Measurements from ENCODE around the gene TPK1. TPM values are rescaled to one million over a fixed set of nuclear protein-coding genes. Genes with fewer than 3 reads are reported as not detected.
"Not testable (repeated sequence)": the region's sequence is repeated elsewhere in the genome, so short reads cannot be mapped to it uniquely, and the experiment has no call there.

Gene TPK1
- total RNA-seq, 1 donor from 2014 or later, result 13.7 TPM

DNA sequence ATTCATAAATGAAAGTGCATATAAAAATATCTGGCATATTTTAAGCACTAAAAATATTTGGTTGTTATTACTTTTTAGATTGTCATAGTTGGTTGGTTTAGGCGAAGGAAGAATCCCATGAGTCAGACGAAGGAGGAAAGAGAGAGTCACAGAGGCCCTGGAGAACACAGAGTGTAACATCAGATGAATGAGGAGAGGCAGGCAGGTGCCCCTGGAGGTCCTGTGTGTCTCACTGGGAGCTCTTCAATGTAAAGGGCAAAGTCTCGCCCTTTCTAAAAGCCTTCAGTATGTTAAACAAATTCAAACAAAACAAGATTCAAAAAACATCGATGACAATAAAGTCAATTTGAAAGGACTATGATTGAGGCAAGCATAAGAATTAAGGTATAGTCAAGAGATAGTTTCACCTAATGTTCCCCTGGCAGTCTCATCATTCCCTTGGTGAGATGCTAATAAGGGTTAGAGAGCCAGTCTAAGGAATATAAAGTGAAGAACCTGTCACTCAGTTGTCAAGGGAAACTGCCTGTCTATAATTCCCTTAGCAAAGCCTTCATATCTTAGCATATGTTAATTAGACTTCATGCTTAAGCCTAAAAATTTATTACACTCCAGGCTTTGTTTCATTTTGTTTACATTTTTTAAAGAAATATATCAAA lies 194.3 kb downstream of the TPK1 start:
- DNase-seq (ENCODE audit: low read depth in 2 of 2), result peak in 1 of 2 donors; percentile 4

DNA sequence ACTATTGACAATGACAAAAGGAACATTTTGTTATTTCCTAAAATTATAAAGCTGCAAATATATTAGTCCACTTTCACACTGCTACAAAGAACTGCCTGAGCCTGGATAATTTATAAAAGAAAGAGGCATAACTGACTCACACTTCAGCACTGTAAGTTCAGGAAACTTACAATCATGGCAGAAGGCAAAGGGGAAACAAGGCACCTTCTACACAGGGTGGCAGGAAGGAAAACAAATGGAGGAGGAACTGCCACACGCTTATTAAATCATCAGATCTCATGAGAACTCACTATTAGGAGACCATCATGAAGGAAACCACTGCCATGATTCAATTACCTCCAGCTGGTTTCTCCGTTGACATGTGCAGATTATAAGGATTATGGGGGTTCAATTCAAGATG lies 203.1 kb downstream of the TPK1 start:
- peak in 1 of 2 donors; percentile 68 for DNase-seq (ENCODE audit: low read depth in 2 of 2)

DNA sequence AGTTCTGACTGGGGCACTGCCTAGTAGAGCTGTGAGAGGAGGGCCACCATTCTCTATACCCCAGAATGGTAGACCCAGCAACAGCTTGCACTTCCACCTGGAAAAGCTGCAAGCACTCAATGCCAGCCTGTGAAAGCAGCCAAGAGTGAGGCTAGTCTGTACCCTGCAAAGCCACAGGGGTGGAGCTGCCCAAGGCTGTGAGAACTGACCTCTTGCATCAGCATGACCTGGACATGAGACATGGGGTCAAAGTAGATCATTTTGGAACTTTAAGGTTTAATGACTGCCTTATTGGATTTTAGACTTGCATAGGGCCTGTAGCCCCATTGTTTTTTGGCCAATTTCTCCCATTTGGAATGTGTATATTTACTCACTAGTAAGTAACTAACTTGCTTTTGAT lies 206.3 kb downstream of the TPK1 start:
- DNase-seq (ENCODE audit: low read depth in 2 of 2), result no peak

DNA sequence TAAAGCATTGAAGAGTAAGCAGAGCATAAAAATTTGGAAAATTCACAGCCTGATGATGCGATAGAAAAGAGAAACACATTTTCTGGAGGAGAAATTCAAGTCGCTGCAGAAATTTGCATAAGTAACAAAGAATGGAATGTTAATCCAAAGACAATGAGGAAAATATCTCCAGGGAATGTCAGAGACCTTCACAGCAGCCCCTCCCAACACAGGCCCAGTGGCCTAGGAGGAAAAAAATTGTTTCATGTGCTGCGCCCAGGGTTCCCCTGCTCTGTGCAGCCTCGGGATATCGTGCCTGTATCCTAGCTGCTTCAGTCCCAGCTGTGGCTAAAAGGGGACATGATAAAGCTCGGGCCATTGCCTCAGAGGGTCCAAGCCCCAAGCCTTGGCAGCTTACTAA lies 206.8 kb downstream of the TPK1 start:
- no peak for DNase-seq (ENCODE audit: low read depth in 2 of 2)

DNA sequence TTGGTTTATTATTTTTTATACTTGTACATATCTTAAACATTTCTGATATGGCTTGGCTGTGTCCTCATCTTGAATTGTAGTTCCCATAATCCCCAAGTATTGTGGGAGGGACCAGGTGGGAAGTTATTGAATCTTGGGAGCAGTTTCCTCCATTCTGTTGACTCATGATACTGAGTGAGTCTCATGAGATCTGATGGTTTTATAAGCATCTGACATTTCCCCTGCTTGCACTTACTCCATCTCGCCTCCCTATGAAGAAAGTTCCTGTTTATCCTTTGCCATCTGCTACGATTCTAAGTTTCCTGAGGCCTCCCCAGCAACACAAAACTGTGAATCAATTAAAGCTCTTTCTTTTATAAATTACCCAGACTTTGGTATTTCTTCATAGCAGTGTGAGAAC lies 207.7 kb downstream of the TPK1 start:
- DNase-seq (ENCODE audit: low read depth in 2 of 2), result peak in 1 of 2 donors; percentile 36

DNA sequence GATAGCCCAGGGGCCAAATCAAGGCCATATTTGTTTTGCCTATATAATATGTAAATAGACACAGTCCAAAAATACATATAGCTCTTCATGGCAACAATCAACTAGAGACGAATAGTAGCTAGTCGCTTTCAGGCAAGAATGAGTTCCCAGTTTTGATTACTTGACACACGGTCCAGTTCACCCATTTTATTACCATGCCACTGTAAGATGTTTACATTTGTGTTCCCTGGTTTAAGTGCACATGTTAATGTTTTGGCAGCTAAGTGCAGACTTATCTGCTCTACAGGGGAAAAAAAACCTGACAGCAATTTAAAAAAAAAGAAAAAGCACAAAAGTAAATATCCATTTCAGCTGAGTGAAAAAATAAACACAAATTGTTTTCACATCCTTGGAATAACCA lies 213.1 kb downstream of the TPK1 start:
- DNase-seq (ENCODE audit: low read depth in 2 of 2), result no peak

DNA sequence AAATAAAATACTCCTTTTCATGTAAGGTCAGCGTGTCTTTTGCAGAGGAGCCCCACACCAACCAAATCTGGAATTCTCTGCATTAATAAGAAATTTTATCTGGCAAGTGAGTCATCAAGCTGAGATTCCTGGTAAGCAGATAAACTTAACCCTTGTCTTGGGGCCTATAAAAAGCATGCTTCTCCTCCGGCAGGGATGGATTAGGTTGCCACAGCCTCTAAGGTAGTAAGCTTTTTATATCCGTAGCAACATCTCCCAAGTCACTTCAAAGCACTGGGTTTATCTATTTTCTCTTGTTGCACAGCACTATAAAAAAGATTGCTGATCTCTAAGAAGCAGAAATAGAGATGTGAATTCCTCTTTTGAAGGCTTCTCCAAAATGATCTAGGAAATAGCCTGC lies 229.6 kb downstream of the TPK1 start:
- no peak for DNase-seq (ENCODE audit: low read depth in 2 of 2)

DNA sequence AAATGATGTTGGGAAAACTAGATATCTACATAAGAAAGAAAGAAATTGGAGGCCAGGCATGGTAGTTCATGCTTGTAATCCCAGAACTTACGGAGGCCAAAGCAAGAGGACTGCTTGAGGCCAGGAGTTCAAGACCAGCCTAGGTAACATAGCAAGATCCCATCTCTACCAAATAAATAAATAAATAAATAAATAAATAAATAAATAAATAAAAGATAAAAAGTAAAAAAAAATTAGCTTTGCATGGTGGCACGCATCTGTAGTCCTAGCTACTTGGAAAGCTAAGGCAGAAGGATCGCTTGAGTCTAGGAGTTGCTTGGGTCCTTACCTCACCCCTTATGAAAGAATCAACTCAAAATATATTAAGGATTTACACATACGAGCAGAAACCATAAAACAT lies 238.9 kb downstream of the TPK1 start:
- DNase-seq (ENCODE audit: low read depth in 2 of 2), result no peak

DNA sequence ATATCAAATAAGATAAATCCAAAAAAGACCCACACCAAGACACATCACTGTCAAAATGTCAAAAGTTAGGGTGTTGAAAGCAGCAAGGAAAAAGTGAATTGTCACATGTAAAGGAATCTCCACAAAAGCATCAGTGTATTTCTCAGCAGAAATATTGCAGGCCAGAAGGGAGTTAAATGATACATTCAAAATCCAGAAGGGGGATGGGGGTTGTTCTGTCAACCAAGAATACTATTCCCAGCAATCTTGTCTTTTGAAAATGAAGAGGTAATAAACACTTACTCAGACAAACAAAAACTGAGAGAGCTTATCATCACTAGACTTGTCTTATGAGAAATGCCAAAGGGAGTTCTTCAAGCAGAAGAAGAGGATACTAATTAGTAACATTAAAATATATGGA lies 241.3 kb downstream of the TPK1 start:
- no peak for DNase-seq (ENCODE audit: low read depth in 2 of 2)

DNA sequence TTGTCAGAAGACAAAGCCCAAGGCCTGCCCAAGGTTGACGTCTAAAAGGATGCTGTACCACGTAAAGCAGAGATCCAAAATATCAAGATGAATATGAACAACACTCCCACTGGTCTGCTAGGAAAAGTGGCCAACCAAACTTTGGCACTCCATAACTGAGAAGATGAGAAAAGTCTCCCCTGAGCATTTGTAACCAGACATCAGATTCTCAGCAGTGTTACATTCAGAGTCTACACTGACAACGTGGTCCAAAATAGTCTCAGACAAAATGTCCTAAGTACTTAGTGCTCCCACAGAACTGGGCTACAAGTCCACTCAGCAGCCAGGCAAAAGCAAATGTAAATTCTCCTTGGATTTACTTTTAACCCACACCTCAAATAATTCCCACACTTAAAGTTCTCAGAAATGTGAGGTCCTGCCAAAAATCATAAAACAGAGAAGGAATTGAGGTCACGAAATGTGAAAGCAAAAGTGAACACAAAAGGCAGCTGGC lies 247.2 kb downstream of the TPK1 start:
- peak in 1 of 2 donors; percentile 2 for DNase-seq (ENCODE audit: low read depth in 2 of 2)

DNA sequence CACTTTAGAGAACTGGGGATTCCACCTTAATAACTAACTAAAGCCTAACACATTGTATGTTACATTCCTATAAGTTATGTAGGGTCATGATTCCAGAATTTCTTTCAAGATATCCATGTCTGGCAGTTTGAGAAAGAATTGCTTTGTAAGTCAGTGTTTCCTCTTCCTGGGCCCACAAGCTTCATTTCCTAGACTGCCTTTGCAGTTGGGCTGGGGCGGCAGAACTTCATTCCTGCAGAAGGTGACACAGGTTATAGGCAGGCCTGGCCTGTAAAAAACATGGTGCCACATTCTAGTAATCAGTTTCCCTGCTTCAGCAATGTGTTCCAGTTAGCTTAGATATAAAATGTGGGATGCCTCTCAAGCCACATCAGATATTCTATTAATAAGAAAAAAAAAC lies 248.2 kb downstream of the TPK1 start:
- DNase-seq (ENCODE audit: low read depth in 2 of 2), result no peak

DNA sequence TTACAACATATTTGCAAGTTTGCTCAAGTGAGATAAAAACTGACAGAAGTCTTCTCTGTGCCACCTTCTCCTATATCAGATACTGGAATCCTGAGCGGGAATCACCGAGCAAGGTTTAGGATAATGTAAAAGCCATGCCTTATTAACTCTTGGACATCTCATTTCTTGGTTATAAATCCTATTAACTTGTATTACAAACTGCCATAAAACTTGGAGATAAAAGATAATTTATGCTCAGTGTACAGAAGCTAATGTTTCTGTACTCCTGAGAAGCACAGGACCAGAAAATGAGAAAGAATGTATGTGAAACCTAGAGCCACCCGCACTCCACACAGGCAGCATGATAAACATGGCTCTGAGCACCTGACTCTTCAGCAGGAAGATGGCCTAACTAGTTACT lies 251.1 kb downstream of the TPK1 start:
- no peak for DNase-seq (ENCODE audit: low read depth in 2 of 2)

DNA sequence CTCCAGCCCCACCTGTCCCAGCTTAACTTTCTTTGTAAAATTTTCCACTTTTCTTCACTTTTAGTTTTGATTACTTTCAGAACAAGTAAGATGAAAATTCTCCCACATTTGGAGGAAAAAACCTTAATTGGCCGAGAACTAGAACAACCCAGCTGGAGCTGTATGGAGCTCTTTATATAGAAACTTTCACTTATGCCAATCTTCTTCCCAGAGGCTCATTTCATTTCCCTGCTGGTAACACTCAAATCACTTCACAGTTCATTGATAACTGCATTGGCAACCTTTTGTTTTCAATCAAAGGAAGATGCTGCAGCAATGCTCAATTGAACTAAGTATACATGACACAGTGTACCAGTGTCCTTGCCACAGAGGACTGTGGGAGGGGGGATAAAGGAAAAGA lies 256.2 kb downstream of the TPK1 start:
- no peak for DNase-seq (ENCODE audit: low read depth in 2 of 2)

DNA sequence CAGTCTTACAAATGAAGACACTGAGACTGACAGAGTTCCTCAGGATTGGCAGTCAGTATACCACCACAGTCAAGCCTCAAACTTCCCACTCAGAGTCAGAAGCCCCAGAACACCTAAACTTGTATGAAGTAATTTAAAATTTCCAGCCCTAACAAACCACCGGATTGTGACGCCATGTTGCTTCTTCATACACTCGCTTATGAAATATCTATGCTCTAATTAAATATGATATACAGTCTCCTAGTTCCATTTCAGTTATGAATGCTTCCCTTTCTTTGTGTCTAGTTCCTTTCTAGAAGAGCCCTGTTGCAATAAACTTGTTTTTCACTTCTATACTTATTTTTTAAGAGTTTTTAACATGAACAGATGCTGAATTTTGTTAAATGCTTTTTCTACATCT lies 260.4 kb downstream of the TPK1 start:
- DNase-seq (ENCODE audit: low read depth in 2 of 2), result no peak

DNA sequence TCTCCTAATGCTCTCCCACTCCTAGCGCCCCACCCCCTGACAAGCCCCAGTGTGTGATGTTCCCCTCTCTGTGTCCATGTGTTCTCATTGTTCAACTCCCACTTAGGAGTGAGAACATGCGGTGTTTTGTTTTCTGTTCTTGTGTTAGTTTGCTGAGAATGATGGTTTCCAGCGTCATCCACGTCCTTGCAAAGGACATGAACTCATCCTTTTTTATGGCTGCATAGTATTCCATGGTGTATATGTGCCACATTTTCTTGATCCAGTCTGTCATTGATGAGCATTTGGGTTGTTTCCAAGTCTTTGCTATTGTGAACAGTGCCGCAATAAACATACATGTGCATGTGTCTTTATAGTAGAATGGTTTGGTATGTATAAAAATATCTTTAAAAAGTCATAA lies 261.1 kb downstream of the TPK1 start:
- DNase-seq (ENCODE audit: low read depth in 2 of 2), result not testable (repeated sequence)

DNA sequence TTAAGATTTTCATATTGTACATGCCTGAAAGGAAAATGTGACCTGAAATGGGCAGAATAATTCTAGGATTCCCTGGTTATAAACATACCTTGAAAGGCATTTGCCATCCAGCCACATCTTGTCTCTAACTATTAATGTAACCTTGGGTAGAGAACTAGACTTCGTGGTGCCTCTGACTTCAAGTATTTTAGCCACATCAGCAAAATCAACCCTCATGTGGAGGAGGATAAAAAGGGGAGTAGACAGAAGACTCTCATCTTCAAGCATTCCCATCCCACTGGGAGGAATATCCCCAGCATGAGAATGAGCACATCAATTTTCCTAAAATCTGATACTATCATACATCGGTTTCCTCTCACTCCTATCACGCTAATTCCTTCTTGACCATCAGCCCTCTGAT lies 267.6 kb downstream of the TPK1 start:
- DNase-seq (ENCODE audit: low read depth in 2 of 2), result no peak

DNA sequence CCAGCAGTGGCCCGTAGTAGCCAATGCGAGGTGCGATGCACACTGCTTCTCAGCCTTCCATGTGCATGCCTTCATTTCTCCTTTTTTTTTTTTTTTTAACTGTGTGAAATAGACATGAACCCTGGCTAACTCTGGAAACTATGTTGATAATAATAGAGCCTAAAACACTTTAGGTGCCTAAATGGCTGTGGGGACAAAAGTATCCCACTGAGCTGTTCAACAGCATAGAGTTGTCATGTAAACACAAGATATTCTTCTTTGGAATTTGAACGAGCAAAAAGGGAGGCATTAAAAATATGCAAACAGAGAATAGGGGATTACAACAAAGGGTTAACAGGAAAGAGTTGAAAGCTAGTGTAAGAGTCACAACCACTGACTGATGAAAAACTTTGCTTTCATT lies 270.3 kb downstream of the TPK1 start:
- DNase-seq (ENCODE audit: low read depth in 2 of 2), result no peak

DNA sequence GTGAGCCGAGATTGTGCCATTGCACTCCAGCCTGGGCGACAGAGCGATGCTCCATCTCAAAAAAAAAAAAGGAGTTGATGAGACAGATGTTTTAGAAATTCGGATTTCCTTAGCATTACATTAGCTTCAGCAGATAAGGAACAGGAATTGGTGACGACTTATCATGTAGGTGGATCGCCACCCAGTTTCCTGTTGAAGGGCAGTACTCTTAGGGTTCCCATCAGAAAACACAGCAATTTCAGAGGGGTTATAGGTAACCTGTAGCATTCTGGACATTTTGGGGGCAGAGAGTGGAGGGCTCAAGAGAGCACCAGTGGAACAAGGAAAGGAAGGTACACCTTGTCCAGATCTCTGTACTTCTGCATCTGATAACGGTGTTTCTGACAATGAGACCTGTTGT lies 286.0 kb downstream of the TPK1 start:
- no peak for DNase-seq (ENCODE audit: low read depth in 2 of 2)

DNA sequence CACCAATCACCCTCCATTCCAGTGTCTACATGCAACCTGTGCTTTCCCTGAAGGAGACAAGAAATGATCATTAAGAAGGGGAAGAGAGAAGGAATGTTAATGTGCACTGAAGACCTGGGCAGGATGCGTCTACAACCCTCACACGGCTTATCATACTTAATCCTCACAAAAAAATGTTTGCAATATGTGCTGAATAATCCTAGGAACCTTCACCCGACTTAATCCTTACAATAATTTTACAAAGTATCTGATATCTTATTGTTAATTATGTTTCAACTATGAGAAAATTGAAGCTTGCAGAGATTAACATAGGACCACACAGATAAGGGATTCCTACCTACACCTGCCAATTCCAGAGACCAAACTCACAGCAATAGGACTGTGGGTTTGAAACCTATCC lies 287.3 kb downstream of the TPK1 start:
- no peak for DNase-seq (ENCODE audit: low read depth in 2 of 2)

DNA sequence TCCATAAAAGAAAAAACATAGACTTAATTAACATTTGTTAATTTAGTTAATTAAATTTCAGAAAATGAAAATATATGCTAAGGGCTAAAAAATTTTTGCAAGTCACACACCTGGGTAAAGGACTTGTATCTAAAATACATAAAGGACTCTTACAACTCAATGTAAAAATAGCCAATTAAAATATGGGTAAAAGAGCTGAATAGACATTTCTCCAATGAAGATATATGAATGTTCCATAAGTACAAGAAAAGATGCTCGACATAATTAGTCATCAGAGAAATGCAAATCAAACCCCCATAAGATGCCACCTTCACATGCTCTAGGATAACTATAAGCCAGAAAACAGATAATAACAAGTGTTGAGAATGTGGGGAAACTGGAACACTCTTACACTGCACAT lies 288.0 kb downstream of the TPK1 start:
- no peak for DNase-seq (ENCODE audit: low read depth in 2 of 2)

DNA sequence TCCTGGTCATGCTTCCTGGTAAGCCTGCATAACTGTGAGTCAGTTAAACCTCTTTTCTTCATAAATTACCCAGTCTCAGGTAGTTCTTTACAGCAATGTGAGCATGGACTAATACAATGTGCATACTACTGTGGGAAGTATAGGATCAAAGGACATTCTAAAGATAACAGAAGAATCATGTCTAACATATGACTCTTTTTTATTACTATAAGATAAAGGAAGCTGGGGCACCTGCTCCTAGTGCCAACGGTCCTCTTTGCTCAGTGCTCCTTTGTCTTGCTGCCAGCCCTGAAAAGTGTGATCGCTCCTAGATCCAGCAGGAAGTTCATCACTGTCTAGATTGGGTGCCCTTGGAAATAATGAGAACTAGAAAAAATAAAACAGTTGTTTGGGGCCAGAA lies 289.1 kb downstream of the TPK1 start:
- no peak for DNase-seq (ENCODE audit: low read depth in 2 of 2)

DNA sequence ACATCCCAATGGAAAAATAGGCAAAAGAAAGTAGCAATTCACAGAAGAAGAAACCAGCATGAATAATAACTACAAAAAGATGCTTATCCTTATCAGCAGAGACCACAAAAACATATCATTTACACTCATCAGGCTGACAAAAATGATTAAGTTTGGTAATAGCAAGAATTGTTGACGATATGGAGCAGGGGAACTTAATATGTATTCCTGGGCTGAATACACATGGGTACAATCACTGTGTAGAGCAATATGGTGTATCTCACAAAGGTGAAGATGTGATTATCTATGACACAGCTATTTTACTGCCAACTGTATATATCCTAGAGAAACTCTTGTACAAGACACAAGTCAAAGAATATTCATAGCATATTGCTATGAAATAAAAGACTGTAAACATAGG lies 290.5 kb downstream of the TPK1 start:
- no peak for DNase-seq (ENCODE audit: low read depth in 2 of 2)

DNA sequence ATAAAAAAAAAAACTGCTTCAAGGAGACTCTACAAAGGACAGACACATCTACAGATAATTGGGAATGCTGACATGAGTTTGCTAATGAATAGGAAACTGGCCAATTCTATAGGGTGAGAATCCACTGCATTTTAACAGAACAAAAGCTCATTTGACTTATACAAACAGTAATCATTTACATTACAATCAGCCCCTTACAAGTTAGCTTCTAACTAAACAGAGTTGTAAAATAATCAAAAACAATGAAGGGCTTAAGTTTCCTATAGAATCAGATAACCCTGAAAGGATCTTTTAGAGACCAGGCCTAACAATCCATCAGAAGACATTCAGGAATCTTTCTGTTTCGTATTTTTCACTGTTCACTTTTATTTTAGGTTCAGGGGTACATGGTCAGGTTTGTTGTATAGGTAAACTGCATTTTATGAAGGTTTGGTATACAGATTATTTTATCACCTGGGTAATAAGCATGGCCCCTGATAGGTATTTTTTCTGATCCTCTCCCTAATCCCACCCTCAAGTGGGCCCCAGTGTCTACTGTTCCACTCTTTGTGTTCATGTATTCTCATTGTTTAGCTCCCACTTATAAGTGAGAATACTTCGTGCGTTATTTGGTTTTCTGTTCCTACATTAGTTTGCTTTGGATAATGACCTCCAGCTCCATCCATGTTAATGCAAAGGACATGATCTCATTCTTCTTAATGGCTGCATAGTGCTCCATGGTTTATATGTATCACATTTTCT lies 301.0 kb downstream of the TPK1 start:
- no peak for DNase-seq (ENCODE audit: low read depth in 2 of 2)

Data from lung microvascular endothelial cell (primary cell).